AG09309 (cell line): ENCODE results near the gene GAPDH.
"Not testable (repeated sequence)": the region's sequence is repeated elsewhere in the genome, so short reads cannot be mapped to it uniquely, and the experiment has no call there.

Source experiments
- DNase-seq: peaks from one replicate; pipeline ENCODE4 v3.0.0-alpha.2; 2010; ENCODE audit warnings: low read depth
- H3K4me3 ChIP-seq: 2 replicates; pipeline ENCODE4 v1.5.1; 2011; ENCODE audit warnings: mild to moderate bottlenecking, low read depth, low read length, moderate library complexity; ENCODE audit not compliant: control insufficient read depth
- TF ChIP-seq, protein P1 (sequence below): IDR thresholded peaks from 2 replicates; pipeline ENCODE4 v1.5.1; 2011; ENCODE audit warnings: mild to moderate bottlenecking, low read depth, low read length, inconsistent platforms; ENCODE audit not compliant: insufficient read depth, control insufficient read depth; ENCODE audit errors: missing control alignments

The GAPDH gene

DNA sequence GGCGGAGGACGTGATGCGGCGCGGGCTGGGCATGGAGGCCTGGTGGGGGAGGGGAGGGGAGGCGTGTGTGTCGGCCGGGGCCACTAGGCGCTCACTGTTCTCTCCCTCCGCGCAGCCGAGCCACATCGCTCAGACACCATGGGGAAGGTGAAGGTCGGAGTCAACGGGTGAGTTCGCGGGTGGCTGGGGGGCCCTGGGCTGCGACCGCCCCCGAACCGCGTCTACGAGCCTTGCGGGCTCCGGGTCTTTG lies 303 bp downstream of the GAPDH start:
- no peak for DNase-seq
- peak overlapping the region; percentile 99 for H3K4me3 ChIP-seq
- TF ChIP-seq, protein P1, sequence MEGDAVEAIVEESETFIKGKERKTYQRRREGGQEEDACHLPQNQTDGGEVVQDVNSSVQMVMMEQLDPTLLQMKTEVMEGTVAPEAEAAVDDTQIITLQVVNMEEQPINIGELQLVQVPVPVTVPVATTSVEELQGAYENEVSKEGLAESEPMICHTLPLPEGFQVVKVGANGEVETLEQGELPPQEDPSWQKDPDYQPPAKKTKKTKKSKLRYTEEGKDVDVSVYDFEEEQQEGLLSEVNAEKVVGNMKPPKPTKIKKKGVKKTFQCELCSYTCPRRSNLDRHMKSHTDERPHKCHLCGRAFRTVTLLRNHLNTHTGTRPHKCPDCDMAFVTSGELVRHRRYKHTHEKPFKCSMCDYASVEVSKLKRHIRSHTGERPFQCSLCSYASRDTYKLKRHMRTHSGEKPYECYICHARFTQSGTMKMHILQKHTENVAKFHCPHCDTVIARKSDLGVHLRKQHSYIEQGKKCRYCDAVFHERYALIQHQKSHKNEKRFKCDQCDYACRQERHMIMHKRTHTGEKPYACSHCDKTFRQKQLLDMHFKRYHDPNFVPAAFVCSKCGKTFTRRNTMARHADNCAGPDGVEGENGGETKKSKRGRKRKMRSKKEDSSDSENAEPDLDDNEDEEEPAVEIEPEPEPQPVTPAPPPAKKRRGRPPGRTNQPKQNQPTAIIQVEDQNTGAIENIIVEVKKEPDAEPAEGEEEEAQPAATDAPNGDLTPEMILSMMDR = no peak

DNA sequence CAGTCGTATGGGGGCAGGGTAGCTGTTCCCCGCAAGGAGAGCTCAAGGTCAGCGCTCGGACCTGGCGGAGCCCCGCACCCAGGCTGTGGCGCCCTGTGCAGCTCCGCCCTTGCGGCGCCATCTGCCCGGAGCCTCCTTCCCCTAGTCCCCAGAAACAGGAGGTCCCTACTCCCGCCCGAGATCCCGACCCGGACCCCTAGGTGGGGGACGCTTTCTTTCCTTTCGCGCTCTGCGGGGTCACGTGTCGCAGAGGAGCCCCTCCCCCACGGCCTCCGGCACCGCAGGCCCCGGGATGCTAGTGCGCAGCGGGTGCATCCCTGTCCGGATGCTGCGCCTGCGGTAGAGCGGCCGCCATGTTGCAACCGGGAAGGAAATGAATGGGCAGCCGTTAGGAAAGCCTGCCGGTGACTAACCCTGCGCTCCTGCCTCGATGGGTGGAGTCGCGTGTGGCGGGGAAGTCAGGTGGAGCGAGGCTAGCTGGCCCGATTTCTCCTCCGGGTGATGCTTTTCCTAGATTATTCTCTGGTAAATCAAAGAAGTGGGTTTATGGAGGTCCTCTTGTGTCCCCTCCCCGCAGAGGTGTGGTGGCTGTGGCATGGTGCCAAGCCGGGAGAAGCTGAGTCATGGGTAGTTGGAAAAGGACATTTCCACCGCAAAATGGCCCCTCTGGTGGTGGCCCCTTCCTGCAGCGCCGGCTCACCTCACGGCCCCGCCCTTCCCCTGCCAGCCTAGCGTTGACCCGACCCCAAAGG lies 804 bp downstream of the GAPDH start:
- no peak for DNase-seq
- TF ChIP-seq, protein P1 = no peak
- peak overlapping the region; percentile 99 for H3K4me3 ChIP-seq

DNA sequence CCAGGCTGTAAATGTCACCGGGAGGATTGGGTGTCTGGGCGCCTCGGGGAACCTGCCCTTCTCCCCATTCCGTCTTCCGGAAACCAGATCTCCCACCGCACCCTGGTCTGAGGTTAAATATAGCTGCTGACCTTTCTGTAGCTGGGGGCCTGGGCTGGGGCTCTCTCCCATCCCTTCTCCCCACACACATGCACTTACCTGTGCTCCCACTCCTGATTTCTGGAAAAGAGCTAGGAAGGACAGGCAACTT lies 1.3 kb downstream of the GAPDH start:
- peak overlapping the region; percentile 99 for H3K4me3 ChIP-seq
- DNase-seq = no peak
- TF ChIP-seq, protein P1 = no peak

DNA sequence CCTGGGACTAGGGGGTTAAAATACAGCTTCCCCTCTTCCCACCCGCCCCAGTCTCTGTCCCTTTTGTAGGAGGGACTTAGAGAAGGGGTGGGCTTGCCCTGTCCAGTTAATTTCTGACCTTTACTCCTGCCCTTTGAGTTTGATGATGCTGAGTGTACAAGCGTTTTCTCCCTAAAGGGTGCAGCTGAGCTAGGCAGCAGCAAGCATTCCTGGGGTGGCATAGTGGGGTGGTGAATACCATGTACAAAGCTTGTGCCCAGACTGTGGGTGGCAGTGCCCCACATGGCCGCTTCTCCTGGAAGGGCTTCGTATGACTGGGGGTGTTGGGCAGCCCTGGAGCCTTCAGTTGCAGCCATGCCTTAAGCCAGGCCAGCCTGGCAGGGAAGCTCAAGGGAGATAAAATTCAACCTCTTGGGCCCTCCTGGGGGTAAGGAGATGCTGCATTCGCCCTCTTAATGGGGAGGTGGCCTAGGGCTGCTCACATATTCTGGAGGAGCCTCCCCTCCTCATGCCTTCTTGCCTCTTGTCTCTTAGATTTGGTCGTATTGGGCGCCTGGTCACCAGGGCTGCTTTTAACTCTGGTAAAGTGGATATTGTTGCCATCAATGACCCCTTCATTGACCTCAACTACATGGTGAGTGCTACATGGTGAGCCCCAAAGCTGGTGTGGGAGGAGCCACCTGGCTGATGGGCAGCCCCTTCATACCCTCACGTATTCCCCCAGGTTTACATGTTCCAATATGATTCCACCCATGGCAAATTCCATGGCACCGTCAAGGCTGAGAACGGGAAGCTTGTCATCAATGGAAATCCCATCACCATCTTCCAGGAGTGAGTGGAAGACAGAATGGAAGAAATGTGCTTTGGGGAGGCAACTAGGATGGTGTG lies 1.9 kb downstream of the GAPDH start:
- H3K4me3 ChIP-seq = peak overlapping the region; percentile 99
- no peak for DNase-seq
- TF ChIP-seq, protein P1 = no peak

DNA sequence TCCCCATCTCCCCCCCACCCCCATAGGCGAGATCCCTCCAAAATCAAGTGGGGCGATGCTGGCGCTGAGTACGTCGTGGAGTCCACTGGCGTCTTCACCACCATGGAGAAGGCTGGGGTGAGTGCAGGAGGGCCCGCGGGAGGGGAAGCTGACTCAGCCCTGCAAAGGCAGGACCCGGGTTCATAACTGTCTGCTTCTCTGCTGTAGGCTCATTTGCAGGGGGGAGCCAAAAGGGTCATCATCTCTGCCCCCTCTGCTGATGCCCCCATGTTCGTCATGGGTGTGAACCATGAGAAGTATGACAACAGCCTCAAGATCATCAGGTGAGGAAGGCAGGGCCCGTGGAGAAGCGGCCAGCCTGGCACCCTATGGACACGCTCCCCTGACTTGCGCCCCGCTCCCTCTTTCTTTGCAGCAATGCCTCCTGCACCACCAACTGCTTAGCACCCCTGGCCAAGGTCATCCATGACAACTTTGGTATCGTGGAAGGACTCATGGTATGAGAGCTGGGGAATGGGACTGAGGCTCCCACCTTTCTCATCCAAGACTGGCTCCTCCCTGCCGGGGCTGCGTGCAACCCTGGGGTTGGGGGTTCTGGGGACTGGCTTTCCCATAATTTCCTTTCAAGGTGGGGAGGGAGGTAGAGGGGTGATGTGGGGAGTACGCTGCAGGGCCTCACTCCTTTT lies 2.7 kb downstream of the GAPDH start:
- H3K4me3 ChIP-seq = peak overlapping the region; percentile 99
- TF ChIP-seq, protein P1 = no peak
- DNase-seq = no peak

DNA sequence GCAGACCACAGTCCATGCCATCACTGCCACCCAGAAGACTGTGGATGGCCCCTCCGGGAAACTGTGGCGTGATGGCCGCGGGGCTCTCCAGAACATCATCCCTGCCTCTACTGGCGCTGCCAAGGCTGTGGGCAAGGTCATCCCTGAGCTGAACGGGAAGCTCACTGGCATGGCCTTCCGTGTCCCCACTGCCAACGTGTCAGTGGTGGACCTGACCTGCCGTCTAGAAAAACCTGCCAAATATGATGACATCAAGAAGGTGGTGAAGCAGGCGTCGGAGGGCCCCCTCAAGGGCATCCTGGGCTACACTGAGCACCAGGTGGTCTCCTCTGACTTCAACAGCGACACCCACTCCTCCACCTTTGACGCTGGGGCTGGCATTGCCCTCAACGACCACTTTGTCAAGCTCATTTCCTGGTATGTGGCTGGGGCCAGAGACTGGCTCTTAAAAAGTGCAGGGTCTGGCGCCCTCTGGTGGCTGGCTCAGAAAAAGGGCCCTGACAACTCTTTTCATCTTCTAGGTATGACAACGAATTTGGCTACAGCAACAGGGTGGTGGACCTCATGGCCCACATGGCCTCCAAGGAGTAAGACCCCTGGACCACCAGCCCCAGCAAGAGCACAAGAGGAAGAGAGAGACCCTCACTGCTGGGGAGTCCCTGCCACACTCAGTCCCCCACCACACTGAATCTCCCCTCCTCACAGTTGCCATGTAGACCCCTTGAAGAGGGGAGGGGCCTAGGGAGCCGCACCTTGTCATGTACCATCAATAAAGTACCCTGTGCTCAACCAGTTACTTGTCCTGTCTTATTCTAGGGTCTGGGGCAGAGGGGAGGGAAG lies 3.5 kb downstream of the GAPDH start:
- peak overlapping the region; percentile 99 for H3K4me3 ChIP-seq
- TF ChIP-seq, protein P1 = peak; percentile 77
- DNase-seq = not testable (repeated sequence)
